Esophagus squamous epithelium (tissue), 4 donors: ENCODE results near the gene ATXN1.

Source experiments
- POLR2A ChIP-seq, 4 donors: fragments of 450-650 bp; IDR thresholded peaks; one replicate each; pipeline ENCODE4 v1.6.1; 2017; ENCODE audit warnings: antibody characterized with exemption in 4 of 4, mild to moderate bottlenecking in 4 of 4, moderate library complexity in 3 of 4
- TF ChIP-seq, protein P1 (sequence below), 6 experiments: fragments of 450-650 bp in 4 of 6; fragments of 200-600 bp in 2 of 6; sonication (generic) in 2 of 6; IDR thresholded peaks; one replicate each; pipeline ENCODE4 v1.5.1; 2016 to 2019; ENCODE audit warnings: antibody characterized with exemption in 6 of 6, mild to moderate bottlenecking in 4 of 6, moderate library complexity in 4 of 6

DNA sequence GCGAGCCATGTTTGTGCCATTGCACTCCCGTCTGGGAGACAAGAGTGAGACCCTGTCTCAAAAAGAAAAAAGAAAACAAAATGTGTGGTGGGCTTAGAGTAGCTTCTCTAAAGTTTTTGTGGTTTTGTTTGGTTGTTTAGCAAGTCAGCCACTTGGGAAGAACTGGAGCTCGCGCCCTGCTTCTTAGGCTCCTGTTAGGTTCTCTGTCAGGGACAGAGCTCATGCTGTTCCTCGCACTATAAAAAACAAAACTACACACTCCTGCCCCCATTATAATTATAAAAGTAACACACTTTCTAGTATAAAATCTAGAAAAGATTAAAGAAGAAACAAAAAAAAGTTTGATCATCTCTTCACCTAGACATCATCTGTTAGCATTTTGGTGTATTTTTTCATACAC lies 489.8 kb downstream of the ATXN1 start:
- TF ChIP-seq, protein P1, sequence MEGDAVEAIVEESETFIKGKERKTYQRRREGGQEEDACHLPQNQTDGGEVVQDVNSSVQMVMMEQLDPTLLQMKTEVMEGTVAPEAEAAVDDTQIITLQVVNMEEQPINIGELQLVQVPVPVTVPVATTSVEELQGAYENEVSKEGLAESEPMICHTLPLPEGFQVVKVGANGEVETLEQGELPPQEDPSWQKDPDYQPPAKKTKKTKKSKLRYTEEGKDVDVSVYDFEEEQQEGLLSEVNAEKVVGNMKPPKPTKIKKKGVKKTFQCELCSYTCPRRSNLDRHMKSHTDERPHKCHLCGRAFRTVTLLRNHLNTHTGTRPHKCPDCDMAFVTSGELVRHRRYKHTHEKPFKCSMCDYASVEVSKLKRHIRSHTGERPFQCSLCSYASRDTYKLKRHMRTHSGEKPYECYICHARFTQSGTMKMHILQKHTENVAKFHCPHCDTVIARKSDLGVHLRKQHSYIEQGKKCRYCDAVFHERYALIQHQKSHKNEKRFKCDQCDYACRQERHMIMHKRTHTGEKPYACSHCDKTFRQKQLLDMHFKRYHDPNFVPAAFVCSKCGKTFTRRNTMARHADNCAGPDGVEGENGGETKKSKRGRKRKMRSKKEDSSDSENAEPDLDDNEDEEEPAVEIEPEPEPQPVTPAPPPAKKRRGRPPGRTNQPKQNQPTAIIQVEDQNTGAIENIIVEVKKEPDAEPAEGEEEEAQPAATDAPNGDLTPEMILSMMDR (IDR thresholded peaks at IDR 0.05) = no peak
- no peak for TF ChIP-seq POLR2A (IDR thresholded peaks at IDR 0.05)
